K562 (cell line): ENCODE results near the gene ADCY4. TPM values are rescaled to one million over a fixed set of nuclear protein-coding genes. Genes with fewer than 3 reads are reported as not detected.

ENCODE experiments used
- ELF2 ChIP-seq: fragments of 250-450 bp; sonication (Bioruptor Pico); IDR thresholded peaks from 2 replicates; pipeline ENCODE4 v1.5.0; 2021; ENCODE audit warnings: mild to moderate bottlenecking
- GABPB2 ChIP-seq: fragments of 250-450 bp; sonication (Bioruptor Pico); conservative IDR thresholded peaks from 2 replicates; pipeline ENCODE4 v1.5.1; 2021; ENCODE audit warnings: mild to moderate bottlenecking
- GATA2 ChIP-seq: sonication (generic); formaldehyde crosslinking; IDR thresholded peaks from 2 replicates; pipeline ENCODE4 v1.4.0; 2020; ENCODE audit warnings: mild to moderate bottlenecking, missing genetic modification reagents
- ILK ChIP-seq: fragments of 450-650 bp; IDR thresholded peaks from 2 replicates; pipeline ENCODE4 v1.6.1; 2016; ENCODE audit warnings: missing genetic modification characterization, low read depth, mild to moderate bottlenecking, missing compliant biosample characterization, moderate library complexity, borderline replicate concordance
- KAT2B ChIP-seq: IDR thresholded peaks from one replicate; pipeline ENCODE4 v1.6.1; 2012; ENCODE audit warnings: low read depth, mild to moderate bottlenecking, control low read depth, inconsistent platforms, low read length, moderate library complexity
- KHSRP ChIP-seq: fragments of 450-650 bp; IDR thresholded peaks from 2 replicates; pipeline ENCODE4 v1.6.1; 2017
- L3MBTL2 ChIP-seq: fragments of 450-650 bp; IDR thresholded peaks from 2 replicates; pipeline ENCODE4 v1.6.1; 2016; ENCODE audit warnings: mild to moderate bottlenecking, moderate library complexity
- MAFF ChIP-seq: IDR thresholded peaks from 2 replicates; pipeline ENCODE4 v1.6.1; 2012; ENCODE audit warnings: low read length, improper control_type of control experiment
- MYNN ChIP-seq, 2 experiments: sonication (generic); formaldehyde crosslinking in 1 of 2; IDR thresholded peaks; 2 replicates each; pipeline versions ENCODE4 v1.5.0 to v1.6.1; 2016 to 2020; ENCODE audit warnings: antibody characterized with exemption in 1 of 2, missing genetic modification reagents in 1 of 2
- NFE2 ChIP-seq: IDR thresholded peaks from 2 replicates; pipeline ENCODE4 v1.6.1; 2014; ENCODE audit warnings: antibody characterized with exemption, low read depth
- POLR2AphosphoS2 ChIP-seq: IDR thresholded peaks from 2 replicates; pipeline ENCODE4 v1.6.1; 2012; ENCODE audit warnings: low read length, improper control_type of control experiment
- RHOXF2B ChIP-seq: fragments of 250-450 bp; sonication (Bioruptor Pico); conservative IDR thresholded peaks from 2 replicates; pipeline ENCODE4 v1.5.1; 2021
- SMARCA4 ChIP-seq: fragments of 450-650 bp; IDR thresholded peaks from 2 replicates; pipeline ENCODE4 v1.6.1; 2016
- ZNF133 ChIP-seq: fragments of 250-450 bp; sonication (Bioruptor Pico); IDR thresholded peaks from 2 replicates; pipeline ENCODE4 v1.4.0; 2020; ENCODE audit warnings: mild to moderate bottlenecking
- ZNF146 ChIP-seq: IDR thresholded peaks from one replicate; pipeline ENCODE4 v1.6.1; 2018; ENCODE audit warnings: missing compliant biosample characterization; ENCODE audit not compliant: unreplicated experiment
- ZNF197 ChIP-seq: fragments of 200-800 bp; sonication (Bioruptor generic); IDR thresholded peaks from 2 replicates; pipeline ENCODE4 v1.6.1; 2016; ENCODE audit warnings: low read depth, missing genetic modification characterization, missing compliant biosample characterization
- ZNF23 ChIP-seq: fragments of 250-450 bp; sonication (Bioruptor Pico); IDR thresholded peaks from 2 replicates; pipeline ENCODE4 v1.4.0; 2020; ENCODE audit warnings: mild to moderate bottlenecking
- ZNF311 ChIP-seq: fragments of 250-450 bp; sonication (Bioruptor Pico); IDR thresholded peaks from 2 replicates; pipeline ENCODE4 v1.4.0; 2020; ENCODE audit warnings: mild to moderate bottlenecking, moderate library complexity
- ZNF699 ChIP-seq: fragments of 250-450 bp; sonication (Bioruptor Pico); IDR thresholded peaks from 2 replicates; pipeline ENCODE4 v1.8.0; 2021; ENCODE audit warnings: mild to moderate bottlenecking, moderate library complexity; ENCODE audit not compliant: insufficient replicate concordance
- ZNF778 ChIP-seq: fragments of 450-650 bp; formaldehyde crosslinking; IDR thresholded peaks from 2 replicates; pipeline ENCODE4 v1.4.0; 2020; ENCODE audit warnings: mild to moderate bottlenecking, moderate library complexity
- polyA plus RNA-seq, 8 experiments: library from polyadenylated mRNA; depleted of rRNA in 4 of 8; stranded (reverse) in 5 of 8; unstranded in 3 of 8; fragments of >200 nt; fragmentation: Nextera tagmentation in 2 of 8; fragmentation: Illumina TruSeq in 1 of 8; extraction: Ambion mirVana in 2 of 8; extraction: Trizol in 1 of 8; gene quantifications; 2 replicates each; pipeline versions ENCODE4 v1.2.1 to v1.2.3, GENCODE V29; 2011 to 2014; ENCODE audit warnings: inconsistent platforms in 1 of 8, missing spikeins in 1 of 8
- total RNA-seq, 7 experiments: library from RNA; depleted of rRNA in 6 of 7; stranded (reverse); fragments of >200 nt in 6 of 7; fragmentation: Illumina TruSeq in 2 of 7; extraction: Trizol in 2 of 7; gene quantifications; 2 replicates each; pipeline versions ENCODE4 v1.2.1 to v1.2.3, GENCODE V29; 2011 to 2021; ENCODE audit warnings: low replicate concordance in 1 of 7
- TF ChIP-seq, protein P1 (sequence below): sonication (generic); formaldehyde crosslinking; IDR thresholded peaks from 2 replicates; pipeline ENCODE4 v1.8.1; 2023; ENCODE audit warnings: mild to moderate bottlenecking, missing genetic modification reagents
- TF ChIP-seq, protein P2 (sequence below): sonication (generic); formaldehyde crosslinking; IDR thresholded peaks from 2 replicates; pipeline ENCODE4 v1.8.0; 2023; ENCODE audit warnings: mild to moderate bottlenecking, missing genetic modification reagents

The ADCY4 gene
- total and polyA plus RNA-seq, 9 of the 15 experiments (the other 6 are each of a cell fraction or from before 2014, with no cell fraction given): 0.04 to 0.31 (median 0.15) TPM; not detected in 2

DNA sequence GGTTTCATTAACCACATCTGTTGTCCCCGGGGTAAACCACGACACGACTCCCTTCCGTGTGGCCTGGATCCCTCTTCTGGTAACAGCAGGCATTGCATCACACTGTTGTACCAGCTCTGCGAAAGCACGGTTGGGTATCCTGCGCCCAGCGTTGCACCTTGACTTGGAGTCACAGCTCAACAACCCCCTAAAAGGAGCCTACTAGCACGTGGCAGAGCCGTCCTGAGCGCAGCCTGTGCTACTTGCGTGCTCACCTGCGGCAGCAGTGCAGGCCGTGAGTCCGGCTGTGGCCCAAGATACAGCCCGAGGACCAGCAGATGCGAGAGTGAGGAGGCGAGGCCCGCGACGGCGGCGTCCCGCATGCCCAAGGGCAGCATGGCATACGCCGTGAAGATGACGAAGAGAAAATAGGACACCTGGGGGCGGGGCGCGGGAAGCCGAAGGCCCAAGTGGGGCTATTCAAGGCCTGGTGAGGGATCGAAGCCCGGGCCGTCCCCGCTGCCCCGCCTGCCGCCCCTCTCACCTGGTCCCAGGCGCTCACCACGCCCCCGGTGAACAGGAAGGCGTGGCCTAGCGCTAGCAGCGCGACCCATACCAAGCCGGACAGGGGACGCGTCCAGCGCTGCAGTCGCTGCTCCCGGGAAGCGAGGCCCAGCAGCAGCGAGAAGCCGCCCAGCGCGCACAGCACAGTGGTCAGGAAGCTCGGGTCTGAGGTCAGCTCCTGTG, 2.4 kb downstream of the ADCY4 start (continued):
- TF ChIP-seq KAT2B (no peak), ILK (no peak), SMARCA4 (no peak), GATA2 (CRISPR knock-in tag) (0 out of 2 replicates have a peak, but pooled peaks have one; percentile 25), ZNF699 (no peak), ZNF197 (CRISPR knock-in tag) (no peak), KHSRP (no peak), ZNF311 (CRISPR knock-in tag) (no peak), MYNN (IDR thresholded peaks at IDR 0.05) (no peak), MYNN (CRISPR knock-in tag; IDR thresholded peaks at IDR 0.05) (no peak), MAFF (no peak), L3MBTL2 (peak; percentile 84), ZNF146 (CRISPR knock-in tag) (no peak), POLR2AphosphoS2 (no peak), RHOXF2B (CRISPR knock-in tag) (no peak), GABPB2 (CRISPR knock-in tag) (no peak), ZNF133 (CRISPR knock-in tag) (no peak), NFE2 (no peak), ZNF23 (CRISPR knock-in tag) (no peak), ZNF778 (CRISPR knock-in tag) (no peak), ELF2 (CRISPR knock-in tag) (no peak)
- TF ChIP-seq, protein P1, sequence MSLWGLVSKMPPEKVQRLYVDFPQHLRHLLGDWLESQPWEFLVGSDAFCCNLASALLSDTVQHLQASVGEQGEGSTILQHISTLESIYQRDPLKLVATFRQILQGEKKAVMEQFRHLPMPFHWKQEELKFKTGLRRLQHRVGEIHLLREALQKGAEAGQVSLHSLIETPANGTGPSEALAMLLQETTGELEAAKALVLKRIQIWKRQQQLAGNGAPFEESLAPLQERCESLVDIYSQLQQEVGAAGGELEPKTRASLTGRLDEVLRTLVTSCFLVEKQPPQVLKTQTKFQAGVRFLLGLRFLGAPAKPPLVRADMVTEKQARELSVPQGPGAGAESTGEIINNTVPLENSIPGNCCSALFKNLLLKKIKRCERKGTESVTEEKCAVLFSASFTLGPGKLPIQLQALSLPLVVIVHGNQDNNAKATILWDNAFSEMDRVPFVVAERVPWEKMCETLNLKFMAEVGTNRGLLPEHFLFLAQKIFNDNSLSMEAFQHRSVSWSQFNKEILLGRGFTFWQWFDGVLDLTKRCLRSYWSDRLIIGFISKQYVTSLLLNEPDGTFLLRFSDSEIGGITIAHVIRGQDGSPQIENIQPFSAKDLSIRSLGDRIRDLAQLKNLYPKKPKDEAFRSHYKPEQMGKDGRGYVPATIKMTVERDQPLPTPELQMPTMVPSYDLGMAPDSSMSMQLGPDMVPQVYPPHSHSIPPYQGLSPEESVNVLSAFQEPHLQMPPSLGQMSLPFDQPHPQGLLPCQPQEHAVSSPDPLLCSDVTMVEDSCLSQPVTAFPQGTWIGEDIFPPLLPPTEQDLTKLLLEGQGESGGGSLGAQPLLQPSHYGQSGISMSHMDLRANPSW: no peak
- TF ChIP-seq, protein P2, sequence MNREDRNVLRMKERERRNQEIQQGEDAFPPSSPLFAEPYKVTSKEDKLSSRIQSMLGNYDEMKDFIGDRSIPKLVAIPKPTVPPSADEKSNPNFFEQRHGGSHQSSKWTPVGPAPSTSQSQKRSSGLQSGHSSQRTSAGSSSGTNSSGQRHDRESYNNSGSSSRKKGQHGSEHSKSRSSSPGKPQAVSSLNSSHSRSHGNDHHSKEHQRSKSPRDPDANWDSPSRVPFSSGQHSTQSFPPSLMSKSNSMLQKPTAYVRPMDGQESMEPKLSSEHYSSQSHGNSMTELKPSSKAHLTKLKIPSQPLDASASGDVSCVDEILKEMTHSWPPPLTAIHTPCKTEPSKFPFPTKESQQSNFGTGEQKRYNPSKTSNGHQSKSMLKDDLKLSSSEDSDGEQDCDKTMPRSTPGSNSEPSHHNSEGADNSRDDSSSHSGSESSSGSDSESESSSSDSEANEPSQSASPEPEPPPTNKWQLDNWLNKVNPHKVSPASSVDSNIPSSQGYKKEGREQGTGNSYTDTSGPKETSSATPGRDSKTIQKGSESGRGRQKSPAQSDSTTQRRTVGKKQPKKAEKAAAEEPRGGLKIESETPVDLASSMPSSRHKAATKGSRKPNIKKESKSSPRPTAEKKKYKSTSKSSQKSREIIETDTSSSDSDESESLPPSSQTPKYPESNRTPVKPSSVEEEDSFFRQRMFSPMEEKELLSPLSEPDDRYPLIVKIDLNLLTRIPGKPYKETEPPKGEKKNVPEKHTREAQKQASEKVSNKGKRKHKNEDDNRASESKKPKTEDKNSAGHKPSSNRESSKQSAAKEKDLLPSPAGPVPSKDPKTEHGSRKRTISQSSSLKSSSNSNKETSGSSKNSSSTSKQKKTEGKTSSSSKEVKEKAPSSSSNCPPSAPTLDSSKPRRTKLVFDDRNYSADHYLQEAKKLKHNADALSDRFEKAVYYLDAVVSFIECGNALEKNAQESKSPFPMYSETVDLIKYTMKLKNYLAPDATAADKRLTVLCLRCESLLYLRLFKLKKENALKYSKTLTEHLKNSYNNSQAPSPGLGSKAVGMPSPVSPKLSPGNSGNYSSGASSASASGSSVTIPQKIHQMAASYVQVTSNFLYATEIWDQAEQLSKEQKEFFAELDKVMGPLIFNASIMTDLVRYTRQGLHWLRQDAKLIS (CRISPR knock-in tag): no peak
